Activated T-helper 1 cell treated with anti-CD3 and anti-CD28 coated beads, Interleukin-12 subunit alpha, Interleukin-12 subunit beta, Interleukin-2, Interleukin-4 antibody, amounts not matched to agents 30 ng/mL and 10 ng/mL and 1 ng/mL, durations not matched to agents 14 hours and 24 hours and 36 hours (primary cell): ENCODE measurements around the gene GPR21. TPM values are rescaled to one million over a fixed set of nuclear protein-coding genes. Genes with fewer than 3 reads are reported as not detected.

ENCODE experiments used
- DNase-seq: peaks from one replicate; pipeline ENCODE4 v3.0.0; 2021; ENCODE audit warnings: low spot score
- H3K27ac Mint-ChIP-seq: one replicate; pipeline ENCODE4 v1.8.0; 2021; ENCODE audit warnings: mild to moderate bottlenecking, mixed read lengths
- H3K27me3 Mint-ChIP-seq: one replicate; pipeline ENCODE4 v1.8.0; 2022; ENCODE audit warnings: mild to moderate bottlenecking, moderate library complexity, mixed read lengths; ENCODE audit not compliant: insufficient read depth
- H3K36me3 Mint-ChIP-seq: one replicate; pipeline ENCODE4 v1.8.0; 2021; ENCODE audit warnings: low read depth, mixed read lengths
- H3K4me1 Mint-ChIP-seq: one replicate; pipeline ENCODE4 v1.8.0; 2021; ENCODE audit warnings: low read depth, mixed read lengths
- H3K4me3 Mint-ChIP-seq: one replicate; pipeline ENCODE4 v1.8.0; 2021; ENCODE audit warnings: mild to moderate bottlenecking, moderate library complexity, mixed read lengths
- H3K9me3 Mint-ChIP-seq: one replicate; pipeline ENCODE4 v1.8.0; 2021; ENCODE audit warnings: mixed read lengths
- intact Hi-C: fragments of 100-400 bp; cut with micrococcal nuclease; formaldehyde crosslinking; loops from one replicate; pipeline ENCODE4 v1.15.1; 2024
- total RNA-seq: library from RNA; stranded (reverse); gene quantifications from 2 replicates; pipeline ENCODE4 v1.2.3, GENCODE V29; 2022

Gene GPR21
- total RNA-seq, 1 donor from 2014 or later, result 0.88 TPM

DNA sequence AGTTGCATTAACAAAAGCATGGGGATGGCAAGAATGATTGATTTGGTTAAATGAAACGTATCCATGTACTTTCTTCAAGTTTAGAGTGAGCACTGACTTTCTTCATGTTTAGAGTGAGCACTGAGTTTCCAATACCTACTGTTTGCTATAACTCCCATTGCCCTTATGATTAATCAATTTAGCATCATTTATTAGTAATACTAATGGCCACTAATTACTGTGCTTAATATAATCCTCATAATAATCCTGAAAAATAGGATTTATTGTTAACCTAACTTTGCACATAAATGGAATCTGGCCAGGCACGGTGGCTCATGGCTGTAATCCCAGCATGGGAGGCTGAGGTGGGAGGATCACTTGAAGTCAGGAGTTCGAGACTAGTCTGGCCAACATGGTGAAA is 22.1 kb upstream of the GPR21 start:
- DNase-seq, result no peak
- Mint-ChIP-seq H3K27me3 (no peaks in the 10 kb centered on the region), H3K4me1 (no peaks in the 10 kb centered on the region), H3K4me3 (no peak overlapping the region), H3K9me3 (peaks cover 17% of the 10 kb centered on the region), H3K36me3 (peaks cover 38% of the 10 kb centered on the region), H3K27ac (no peak overlapping the region)
- intact Hi-C loops, result no loop called here

DNA sequence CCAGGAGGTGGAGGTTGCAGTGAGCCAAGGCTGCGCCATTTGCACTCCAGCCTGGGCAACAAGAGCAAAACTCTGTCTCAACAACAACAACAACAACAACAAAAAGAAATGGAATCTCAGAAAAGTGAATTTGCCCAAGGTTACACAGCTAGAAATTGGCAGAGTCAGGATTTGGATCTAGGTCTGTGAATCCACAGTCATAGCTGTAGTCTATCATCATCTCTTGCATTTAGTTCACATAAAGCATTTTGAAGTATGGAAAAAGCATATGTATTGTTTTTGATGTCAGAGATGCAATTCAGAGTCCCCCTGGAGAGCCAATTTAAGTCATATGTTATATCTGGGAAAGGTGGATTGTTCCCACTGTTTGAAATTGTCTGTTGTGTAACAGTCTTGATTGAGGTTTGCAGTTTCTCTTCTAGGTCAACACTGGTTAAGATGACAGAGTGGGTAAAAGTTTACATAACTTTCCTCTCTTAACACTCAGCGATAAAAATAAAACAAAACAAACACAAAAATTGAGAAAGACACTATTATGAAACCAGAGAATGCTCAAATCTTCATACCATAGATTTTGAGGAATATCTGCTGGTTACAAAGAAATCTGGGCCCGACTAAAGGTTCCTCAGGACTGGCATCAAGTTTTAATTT is 21.5 kb upstream of the GPR21 start:
- Mint-ChIP-seq H3K27ac (no peak overlapping the region), H3K9me3 (peaks cover 17% of the 10 kb centered on the region), H3K4me3 (no peak overlapping the region), H3K4me1 (no peaks in the 10 kb centered on the region), H3K27me3 (no peaks in the 10 kb centered on the region), H3K36me3 (peaks cover 38% of the 10 kb centered on the region)
- intact Hi-C loops, result no loop called here
- no peak for DNase-seq

GRCh38 chr9:123016631-123017030 is 16.8 kb upstream of the GPR21 start:
- Mint-ChIP-seq H3K27ac (no peak overlapping the region), H3K4me1 (no peaks in the 10 kb centered on the region), H3K27me3 (no peaks in the 10 kb centered on the region), H3K4me3 (no peak overlapping the region), H3K9me3 (peaks cover 17% of the 10 kb centered on the region), H3K36me3 (peaks cover 33% of the 10 kb centered on the region)
- intact Hi-C loops, result no loop called here
- DNase-seq, result no peak

GRCh38 chr9:123020796-123021195 is 12.7 kb upstream of the GPR21 start:
- Mint-ChIP-seq H3K27ac (no peak overlapping the region), H3K4me1 (no peaks in the 10 kb centered on the region), H3K9me3 (no peaks in the 10 kb centered on the region), H3K27me3 (no peaks in the 10 kb centered on the region), H3K4me3 (no peak overlapping the region), H3K36me3 (peaks cover 11% of the 10 kb centered on the region)
- intact Hi-C loops, result no loop called here
- no peak for DNase-seq

- no peak overlapping the region for H3K27ac Mint-ChIP-seq
- H3K4me3 Mint-ChIP-seq, result no peak overlapping the region
- H3K27me3 Mint-ChIP-seq, result no peaks in the 10 kb centered on the region
- peaks cover 11% of the 10 kb centered on the region for H3K36me3 Mint-ChIP-seq
- no peak for DNase-seq
- H3K4me1 Mint-ChIP-seq, result no peaks in the 10 kb centered on the region
- H3K9me3 Mint-ChIP-seq, result no peaks in the 10 kb centered on the region
- intact Hi-C loops, result no loop called here
Observed at GRCh38 chr9:123026425-123026824, 7.0 kb upstream of the GPR21 start.

DNA sequence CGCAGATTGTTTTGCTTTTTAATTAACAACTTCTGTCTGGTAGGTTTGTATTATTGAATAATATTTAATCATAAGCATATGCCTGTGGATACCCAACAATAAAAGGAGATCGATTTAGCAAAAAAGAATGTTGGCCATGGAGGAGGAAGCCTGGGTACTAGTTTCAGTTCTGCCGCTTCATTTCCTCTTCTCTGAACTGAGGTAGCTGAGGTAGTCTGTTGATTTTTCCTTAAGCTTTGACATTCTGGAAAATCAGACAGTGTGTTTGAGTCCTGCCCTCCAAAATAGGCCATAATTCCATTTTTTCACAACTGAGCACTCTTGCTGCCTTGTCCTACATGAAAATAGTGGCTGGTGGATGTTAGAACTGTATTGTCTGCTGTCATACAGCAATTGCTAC is 6.0 kb upstream of the GPR21 start:
- peaks cover 9% of the 10 kb centered on the region for H3K36me3 Mint-ChIP-seq
- H3K27me3 Mint-ChIP-seq, result no peaks in the 10 kb centered on the region
- no peaks in the 10 kb centered on the region for H3K4me1 Mint-ChIP-seq
- H3K4me3 Mint-ChIP-seq, result no peak overlapping the region
- DNase-seq, result no peak
- intact Hi-C loops, result no loop called here
- H3K27ac Mint-ChIP-seq, result no peak overlapping the region
- H3K9me3 Mint-ChIP-seq, result no peaks in the 10 kb centered on the region

GRCh38 chr9:123028136-123028535 is 5.3 kb upstream of the GPR21 start:
- Mint-ChIP-seq H3K27me3 (no peaks in the 10 kb centered on the region), H3K4me3 (no peak overlapping the region), H3K27ac (no peak overlapping the region), H3K4me1 (no peaks in the 10 kb centered on the region), H3K36me3 (peaks cover 7% of the 10 kb centered on the region), H3K9me3 (no peaks in the 10 kb centered on the region)
- DNase-seq, result no peak
- intact Hi-C loops, result no loop called here

DNA sequence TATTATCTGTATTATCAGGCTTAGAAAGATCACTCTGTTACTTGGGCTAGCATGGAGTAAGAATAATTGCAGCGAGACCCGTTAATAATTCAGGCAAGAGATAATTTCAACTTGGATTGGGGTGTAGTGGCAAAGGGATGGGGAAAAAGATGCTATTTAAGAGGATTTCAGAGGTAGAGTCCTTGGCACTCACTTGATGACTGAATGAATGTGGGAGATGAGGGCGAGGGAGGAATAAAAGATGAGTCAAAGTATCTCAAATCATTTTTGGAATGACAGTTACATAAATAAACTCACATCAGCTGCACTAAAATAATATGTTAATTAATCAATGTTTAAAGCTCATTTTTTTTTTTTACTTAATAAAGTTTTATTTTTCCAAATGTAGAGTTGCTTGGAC is 4.5 kb upstream of the GPR21 start:
- Mint-ChIP-seq H3K4me3 (no peak overlapping the region), H3K9me3 (no peaks in the 10 kb centered on the region), H3K27me3 (no peaks in the 10 kb centered on the region), H3K36me3 (peaks cover 7% of the 10 kb centered on the region), H3K27ac (no peak overlapping the region), H3K4me1 (no peaks in the 10 kb centered on the region)
- intact Hi-C loops, result no loop called here
- no peak for DNase-seq

DNA sequence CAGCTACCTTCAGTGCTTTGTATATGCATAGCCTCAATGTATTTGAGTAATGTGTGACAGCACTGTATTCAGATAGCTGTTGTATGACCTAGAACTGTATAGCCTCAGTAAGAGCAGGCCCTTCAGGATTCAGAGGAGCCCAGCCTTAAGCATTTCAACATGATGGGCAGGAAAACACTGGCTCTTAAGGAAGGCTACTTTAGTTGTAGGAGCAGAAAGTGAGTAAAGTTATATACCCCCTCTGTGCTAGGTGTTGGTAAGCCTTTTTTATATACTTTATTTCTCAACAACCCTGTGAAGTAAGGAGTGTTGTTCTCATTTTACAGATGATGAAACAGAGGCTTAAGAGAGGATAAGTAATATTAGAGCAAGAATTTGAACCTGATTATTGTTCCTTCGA is 1.5 kb upstream of the GPR21 start:
- H3K27me3 Mint-ChIP-seq, result no peaks in the 10 kb centered on the region
- no peak overlapping the region for H3K4me3 Mint-ChIP-seq
- no peak overlapping the region for H3K27ac Mint-ChIP-seq
- intact Hi-C loops, result no loop called here
- H3K36me3 Mint-ChIP-seq, result peaks cover 8% of the 10 kb centered on the region
- H3K9me3 Mint-ChIP-seq, result no peaks in the 10 kb centered on the region
- no peaks in the 10 kb centered on the region for H3K4me1 Mint-ChIP-seq
- DNase-seq, result no peak

DNA sequence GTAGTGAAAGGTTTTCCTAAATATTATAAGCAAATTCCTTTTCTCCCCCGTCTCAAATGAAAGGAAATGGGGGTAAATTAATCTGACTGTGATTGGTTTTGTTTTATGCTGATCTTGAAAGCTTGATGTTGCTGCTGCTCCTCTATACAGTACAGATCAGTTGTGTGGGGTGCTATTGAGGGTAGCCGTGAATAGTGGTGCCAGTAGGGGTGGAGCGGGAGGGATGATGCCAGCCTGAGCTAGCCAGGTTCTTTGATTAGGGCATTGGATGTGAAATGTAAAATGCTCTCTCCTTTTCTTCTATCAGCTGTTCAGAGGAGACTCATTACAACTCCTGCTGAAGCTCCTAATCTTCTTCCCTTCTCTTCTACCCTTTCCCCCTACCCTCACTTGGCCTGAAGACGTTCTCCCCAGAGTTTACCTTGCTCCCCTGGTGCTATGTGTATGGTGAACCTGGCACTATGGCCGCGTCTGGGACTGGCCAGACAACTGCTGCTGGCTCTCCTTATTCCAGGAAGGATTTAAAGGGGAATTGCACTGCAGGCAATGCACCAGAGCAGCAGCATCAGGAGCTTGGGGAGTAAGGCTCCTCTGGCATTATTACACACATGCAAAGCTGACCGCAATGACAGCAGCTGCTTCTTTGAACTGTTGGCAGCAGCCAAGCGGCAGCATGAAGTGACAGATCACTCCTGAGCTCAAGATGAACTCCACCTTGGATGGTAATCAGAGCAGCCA is 566 bp downstream of the GPR21 start:
- H3K36me3 Mint-ChIP-seq, result peaks cover 5% of the 10 kb centered on the region
- no peak for DNase-seq
- H3K27me3 Mint-ChIP-seq, result no peaks in the 10 kb centered on the region
- H3K4me1 Mint-ChIP-seq, result no peaks in the 10 kb centered on the region
- H3K27ac Mint-ChIP-seq, result no peak overlapping the region
- no peak overlapping the region for H3K4me3 Mint-ChIP-seq
- no peaks in the 10 kb centered on the region for H3K9me3 Mint-ChIP-seq
- intact Hi-C loops, result no loop called here

- no peaks in the 10 kb centered on the region for H3K9me3 Mint-ChIP-seq
- intact Hi-C loops, result no loop called here
- peaks cover 5% of the 10 kb centered on the region for H3K36me3 Mint-ChIP-seq
- no peak for DNase-seq
- H3K4me3 Mint-ChIP-seq, result no peak overlapping the region
- H3K4me1 Mint-ChIP-seq, result no peaks in the 10 kb centered on the region
- no peak overlapping the region for H3K27ac Mint-ChIP-seq
- H3K27me3 Mint-ChIP-seq, result no peaks in the 10 kb centered on the region
Observed at GRCh38 chr9:123034881-123035510, 1.5 kb downstream of the GPR21 start.

- Mint-ChIP-seq H3K9me3 (no peaks in the 10 kb centered on the region), H3K36me3 (peaks cover 5% of the 10 kb centered on the region), H3K4me1 (no peaks in the 10 kb centered on the region), H3K27me3 (no peaks in the 10 kb centered on the region), H3K4me3 (no peak overlapping the region), H3K27ac (no peak overlapping the region)
- DNase-seq, result no peak
- intact Hi-C loops, result no loop called here
Observed at GRCh38 chr9:123035791-123036190, 2.3 kb downstream of the GPR21 start.

DNA sequence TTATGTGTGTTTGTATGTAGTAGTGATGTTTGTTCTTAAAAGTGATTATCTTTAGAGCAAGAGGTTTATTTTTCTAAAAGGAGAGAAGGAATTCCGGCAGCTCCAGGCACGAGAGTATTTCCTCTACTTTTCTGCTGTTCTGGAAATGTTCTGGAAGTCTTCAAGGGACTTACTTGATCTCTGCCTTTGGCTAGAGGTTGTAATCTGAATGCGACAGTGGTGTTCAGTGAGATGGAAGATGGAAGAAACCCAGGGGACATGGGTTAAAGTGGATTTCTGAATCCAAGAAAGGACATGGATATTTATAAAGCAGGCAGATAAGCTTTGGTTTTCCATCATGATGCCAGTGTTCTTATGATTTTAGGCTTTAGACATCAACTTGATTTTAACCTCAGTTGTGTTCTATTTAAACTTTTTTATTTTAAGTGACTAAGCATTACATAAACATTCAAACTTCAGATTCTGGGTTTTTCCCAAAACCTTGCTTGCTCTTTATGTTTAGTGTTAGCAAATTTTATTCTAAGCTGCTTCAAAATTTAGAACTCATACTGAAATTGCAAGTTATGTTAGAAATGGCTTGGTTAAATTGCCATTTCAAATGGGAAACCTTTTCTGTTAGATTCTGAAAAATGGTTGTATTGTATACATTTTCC is 3.6 kb downstream of the GPR21 start:
- Mint-ChIP-seq H3K36me3 (peaks cover 8% of the 10 kb centered on the region), H3K27me3 (no peaks in the 10 kb centered on the region), H3K4me1 (no peaks in the 10 kb centered on the region), H3K9me3 (no peaks in the 10 kb centered on the region), H3K4me3 (no peak overlapping the region), H3K27ac (no peak overlapping the region)
- intact Hi-C loops, result no loop called here
- DNase-seq, result no peak
